SU-DHL-6 (cell line): ENCODE data around the gene MAN1B1.

ENCODE experiments used
- CTCF ChIP-seq: fragments of 200-600 bp; sonication (generic); IDR thresholded peaks from one replicate; pipeline ENCODE4 v1.5.1; 2017; ENCODE audit warnings: antibody characterized with exemption, mild to moderate bottlenecking, low read length, moderate library complexity; ENCODE audit not compliant: insufficient read depth, poor library complexity, severe bottlenecking
- EZH2phosphoT487 ChIP-seq: fragments of 200-600 bp; sonication (generic), shearing (Covaris generic); conservative IDR thresholded peaks from 2 replicates; pipeline ENCODE4 v1.6.1; 2018; ENCODE audit warnings: mild to moderate bottlenecking, antibody characterized with exemption, low read length, moderate library complexity, mixed read lengths

- no peak for TF ChIP-seq CTCF
- TF ChIP-seq EZH2phosphoT487 = no peak
Observed at GRCh38 chr9:137039611-137040366, 47.0 kb upstream of the MAN1B1 start.
